ENCODE data around the gene SLC22A1. TPM values are rescaled to one million over a fixed set of nuclear protein-coding genes. Genes with fewer than 3 reads are reported as not detected.

Gene SLC22A1
- total and polyA plus RNA-seq, 2 experiments from 2014 or later, result 6.7 to 12.9 TPM

GRCh38 chr6:160156842-160157241 lies 35.2 kb downstream of the SLC22A1 start:
- Histone ChIP-seq H3K79me2 (no peaks in the 10 kb centered on the region), H3K4me3 (no peak overlapping the region), H3K4me1 (ENCODE audit: insufficient read depth) (peaks cover 7% of the 10 kb centered on the region), H3K27me3 (no peaks in the 10 kb centered on the region), H4K20me1 (ENCODE audit: insufficient read depth, poor library complexity, severe bottlenecking) (no peaks in the 10 kb centered on the region), H2AFZ (no peak overlapping the region), H3K9me2 (replicated peaks; ENCODE audit: insufficient read depth) (no peaks in the 10 kb centered on the region), H3K4me2 (no peak overlapping the region), H3K9me3 (ENCODE audit: low read depth) (peaks cover 4% of the 10 kb centered on the region), H3K27ac (no peak overlapping the region), H3K36me3 (replicated peaks; ENCODE audit: insufficient read depth, low read depth) (no peaks in the 10 kb centered on the region)
- 96% methylated on average over 1 of the region's 1 CpG for WGBS (ENCODE audit: low lambda C conversion rate, missing lambda C conversion rate)
- TF ChIP-seq CTCF (IDR thresholded peaks at IDR 0.05; ENCODE audit: poor library complexity) (no peak), EZH2phosphoT487 (IDR thresholded peaks at IDR 0.05; ENCODE audit: low read depth, severe bottlenecking, unreplicated experiment) (no peak), EZH2 (IDR thresholded peaks at IDR 0.05; ENCODE audit: borderline replicate concordance) (no peak)
- no peak for DNase-seq (ENCODE audit: low spot score)

GRCh38 chr6:160160450-160160849 lies 38.8 kb downstream of the SLC22A1 start:
- Histone ChIP-seq H2AFZ (no peak overlapping the region), H3K27me3 (no peaks in the 10 kb centered on the region), H3K36me3 (replicated peaks; ENCODE audit: insufficient read depth, low read depth) (no peaks in the 10 kb centered on the region), H3K9me3 (ENCODE audit: low read depth) (no peaks in the 10 kb centered on the region), H4K20me1 (ENCODE audit: insufficient read depth, poor library complexity, severe bottlenecking) (no peaks in the 10 kb centered on the region), H3K4me3 (no peak overlapping the region), H3K9me2 (replicated peaks; ENCODE audit: insufficient read depth) (no peaks in the 10 kb centered on the region), H3K4me1 (ENCODE audit: insufficient read depth) (peaks cover 7% of the 10 kb centered on the region), H3K79me2 (no peaks in the 10 kb centered on the region), H3K4me2 (no peak overlapping the region), H3K27ac (no peak overlapping the region)
- 52% methylated on average over 6 of the region's 6 CpGs for WGBS (ENCODE audit: low lambda C conversion rate, missing lambda C conversion rate)
- TF ChIP-seq CTCF (IDR thresholded peaks at IDR 0.05; ENCODE audit: poor library complexity), result peak; percentile 31
- no peak for TF ChIP-seq EZH2 (IDR thresholded peaks at IDR 0.05; ENCODE audit: borderline replicate concordance)
- no peak for TF ChIP-seq EZH2phosphoT487 (IDR thresholded peaks at IDR 0.05; ENCODE audit: low read depth, severe bottlenecking, unreplicated experiment)
- peak; percentile 58 for DNase-seq (ENCODE audit: low spot score)

GRCh38 chr6:160160929-160161646 lies 39.5 kb downstream of the SLC22A1 start:
- Histone ChIP-seq H3K27me3 (no peaks in the 10 kb centered on the region), H3K79me2 (no peaks in the 10 kb centered on the region), H3K4me2 (no peak overlapping the region), H3K9me2 (replicated peaks; ENCODE audit: insufficient read depth) (no peaks in the 10 kb centered on the region), H3K27ac (no peak overlapping the region), H4K20me1 (ENCODE audit: insufficient read depth, poor library complexity, severe bottlenecking) (no peaks in the 10 kb centered on the region), H3K9me3 (ENCODE audit: low read depth) (no peaks in the 10 kb centered on the region), H3K4me1 (ENCODE audit: insufficient read depth) (peaks cover 7% of the 10 kb centered on the region), H3K4me3 (no peak overlapping the region), H2AFZ (no peak overlapping the region), H3K36me3 (replicated peaks; ENCODE audit: insufficient read depth, low read depth) (no peaks in the 10 kb centered on the region)
- DNase-seq (ENCODE audit: low spot score), result no peak
- 93% methylated on average over 15 of the region's 15 CpGs for WGBS (ENCODE audit: low lambda C conversion rate, missing lambda C conversion rate)
- TF ChIP-seq CTCF (IDR thresholded peaks at IDR 0.05; ENCODE audit: poor library complexity), result no peak
- no peak for TF ChIP-seq EZH2phosphoT487 (IDR thresholded peaks at IDR 0.05; ENCODE audit: low read depth, severe bottlenecking, unreplicated experiment)
- no peak for TF ChIP-seq EZH2 (IDR thresholded peaks at IDR 0.05; ENCODE audit: borderline replicate concordance)
